Measurements from ENCODE around the gene ITLN1. TPM values are rescaled to one million over a fixed set of nuclear protein-coding genes. Genes with fewer than 3 reads are reported as not detected.
"Not testable (repeated sequence)": the region's sequence is repeated elsewhere in the genome, so short reads cannot be mapped to it uniquely, and the experiment has no call there.

ITLN1 gene
- total RNA-seq (100 to 1,000 TPM in 1 of 10 donors, 1 to 10 TPM in 6, under 1 TPM in 1, not detected in 2; 0.54 to 102 (median 3.2) TPM), polyA plus RNA-seq (1 to 10 TPM; 2.8 to 2.9 TPM)
- long read RNA-seq, donor 1: 0 reads
- long read RNA-seq, donor 2: 0 reads
- long read RNA-seq, donor 3, partial matches to known transcripts: 0 of 1 reads
- long read RNA-seq, donor 3, other reads (novel, unspliced or antisense): 0 of 1 reads

GRCh38 chr1:160885042-160885441 lies at the start of gene ITLN1:
TSS of gene ITLN1 (minus strand) at chr1:160885180. CDS start at chr1:160884877, 303 bp downstream.
- 52 to 59% methylated on average over 5 of the region's 5 CpGs for WGBS, 2 donors

GRCh38 chr1:160933305-160933704 lies 48.3 kb upstream of the ITLN1 start:
- ATAC-seq; H3K36me3 ChIP-seq; DNase-seq; H3K4me1 ChIP-seq; H3K27ac ChIP-seq; H3K9me3 ChIP-seq; H3K4me3 ChIP-seq; H3K27me3 ChIP-seq; intact Hi-C loops (cut with DNase I): not testable (repeated sequence)
- WGBS, 2 donors: 94 to 95% methylated on average over 26 to 31 of the region's 31 CpGs

More at GRCh38 chr1:160885042-160885441, at the start of gene ITLN1:
- H3K27me3 ChIP-seq: peaks cover 0 to 11% (median 0%) of the 10 kb centered on the region in 7 donors
- no peak within 1 kb of the TSS for H3K4me3 ChIP-seq
- DNase-seq (no peak), ATAC-seq (no peak)
- no peaks in the 10 kb centered on the region for H3K9me3 ChIP-seq
- TF ChIP-seq CTCF (IDR thresholded peaks at IDR 0.05): no peak
- H3K27ac ChIP-seq: no peak within 1 kb of the TSS
- intact Hi-C loops (cut with DNase I): no loop called here
- H3K4me1 ChIP-seq: peaks cover 0 to 5% (median 0%) of the 10 kb centered on the region in 9 donors
- H3K36me3 ChIP-seq: no peaks in the 10 kb centered on the region

GRCh38 chr1:160925652-160926244 lies 40.8 kb upstream of the ITLN1 start:
- peaks cover 0 to 20% (median 0%) of the 10 kb centered on the region in 11 donors for H3K9me3 ChIP-seq

GRCh38 chr1:160924791-160925651 lies 40.0 kb upstream of the ITLN1 start:
- H3K27me3 ChIP-seq: no peaks in the 10 kb centered on the region
- intact Hi-C loops (cut with DNase I): no loop called here
- H3K4me1 ChIP-seq: no peaks in the 10 kb centered on the region
- TF ChIP-seq CTCF (IDR thresholded peaks at IDR 0.05): no peak
- ATAC-seq (no peak), DNase-seq (no peak)
- H3K36me3 ChIP-seq: no peaks in the 10 kb centered on the region
- no peak overlapping the region for H3K4me3 ChIP-seq
- H3K27ac ChIP-seq: no peak overlapping the region
- WGBS, 2 donors: 91 to 92% methylated on average over 7 of the region's 7 CpGs
- peaks cover 0 to 20% (median 0%) of the 10 kb centered on the region in 11 donors for H3K9me3 ChIP-seq

More at GRCh38 chr1:160925652-160926244, 40.8 kb upstream of the ITLN1 start:
- H3K27ac ChIP-seq: no peak overlapping the region
- H3K27me3 ChIP-seq: no peaks in the 10 kb centered on the region
- H3K4me1 ChIP-seq: no peaks in the 10 kb centered on the region
- no peak for ATAC-seq
- H3K36me3 ChIP-seq: no peaks in the 10 kb centered on the region
- no peak for TF ChIP-seq CTCF (IDR thresholded peaks at IDR 0.05)
- DNase-seq: no peak
- intact Hi-C loops (cut with DNase I): no loop called here
- no peak overlapping the region for H3K4me3 ChIP-seq
- 73 to 76% methylated on average over 5 of the region's 5 CpGs for WGBS, 2 donors

Measured in heart right ventricle (tissue), 16 donors.